ENCODE results near the gene SH3BP5L.

The SH3BP5L gene

DNA sequence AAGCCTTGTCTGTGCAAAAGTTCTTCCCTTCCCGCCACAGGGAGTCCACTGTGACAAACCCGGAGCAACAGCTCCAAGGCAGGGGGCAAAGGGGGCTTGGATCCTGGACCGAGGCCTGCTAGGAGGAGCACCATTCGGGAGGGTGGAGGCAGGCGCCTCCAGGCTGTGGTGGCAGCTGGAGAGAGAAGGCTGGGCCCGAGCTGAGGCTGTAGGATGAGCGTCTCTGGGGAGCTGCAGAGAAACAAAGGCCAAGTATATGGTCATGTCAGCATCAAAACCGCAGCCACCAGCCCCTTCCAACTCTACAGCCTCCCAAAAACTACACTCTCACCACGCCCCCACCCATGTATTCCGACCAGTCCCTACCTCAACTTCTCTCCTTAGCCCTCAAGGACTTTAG, 579 bp downstream of the SH3BP5L start:
- DNase-seq, result no peak

DNA sequence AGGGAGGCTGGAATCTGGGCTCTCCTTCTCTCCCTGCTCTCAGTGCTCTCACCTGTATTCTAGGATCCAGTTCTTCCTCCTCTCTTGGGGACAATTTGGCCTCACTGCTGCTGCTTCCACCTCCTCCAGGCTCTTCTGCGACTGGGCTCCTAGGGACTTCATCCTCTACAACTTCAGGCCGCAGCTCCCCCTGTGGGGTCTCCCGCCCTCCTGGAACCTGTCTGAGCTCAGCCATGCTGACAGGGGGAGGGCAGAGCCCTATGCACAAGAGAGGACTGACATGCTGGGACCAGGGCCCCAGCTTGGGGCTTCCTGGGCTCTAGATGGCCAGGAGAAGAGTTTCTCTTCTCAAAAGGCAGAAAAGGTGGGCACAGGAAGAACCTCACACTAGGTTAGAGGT, 1.0 kb downstream of the SH3BP5L start:
- no peak for DNase-seq

DNA sequence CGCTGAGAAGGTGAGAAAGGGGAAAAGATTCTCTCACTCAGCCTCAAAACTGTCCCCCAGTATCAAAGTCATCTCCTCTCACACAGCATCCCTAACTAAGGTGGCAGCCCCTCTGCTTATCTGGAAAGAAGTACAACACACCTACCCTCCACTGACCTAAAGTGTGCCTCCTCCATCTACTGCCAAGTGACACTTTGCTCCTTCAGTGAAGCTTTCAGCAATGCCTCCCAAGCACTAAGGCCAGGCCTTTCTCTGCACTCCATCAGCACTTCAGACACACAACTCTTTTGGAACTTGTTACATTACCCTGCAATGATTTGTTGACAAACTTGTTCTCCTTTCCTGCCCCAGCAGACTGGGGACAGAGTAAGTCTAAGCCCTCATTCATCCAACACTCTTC, 1.4 kb downstream of the SH3BP5L start:
- DNase-seq, result no peak

DNA sequence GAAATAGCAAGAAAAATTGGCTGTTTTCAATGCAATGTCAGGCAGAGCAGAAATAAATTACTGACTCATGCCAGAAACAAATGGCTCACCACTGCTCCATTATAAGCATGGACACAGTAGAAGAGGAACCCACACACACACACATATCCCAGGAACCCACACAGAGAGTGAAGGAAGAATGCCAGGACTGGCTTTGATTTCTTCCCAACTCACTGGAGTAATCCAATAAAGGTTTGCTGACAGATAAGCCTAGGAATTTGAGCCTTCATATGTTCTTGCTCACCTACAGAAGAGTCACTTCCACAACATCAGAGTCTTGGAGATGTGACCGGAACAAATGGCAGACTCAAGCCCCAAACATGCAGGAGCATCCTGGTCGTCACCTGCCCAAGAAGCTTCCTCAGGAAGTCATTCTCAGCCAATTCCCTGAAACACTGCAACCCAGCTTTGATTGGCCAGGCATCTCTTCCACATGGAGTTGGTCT, 2.2 kb downstream of the SH3BP5L start:
- no peak for DNase-seq

DNA sequence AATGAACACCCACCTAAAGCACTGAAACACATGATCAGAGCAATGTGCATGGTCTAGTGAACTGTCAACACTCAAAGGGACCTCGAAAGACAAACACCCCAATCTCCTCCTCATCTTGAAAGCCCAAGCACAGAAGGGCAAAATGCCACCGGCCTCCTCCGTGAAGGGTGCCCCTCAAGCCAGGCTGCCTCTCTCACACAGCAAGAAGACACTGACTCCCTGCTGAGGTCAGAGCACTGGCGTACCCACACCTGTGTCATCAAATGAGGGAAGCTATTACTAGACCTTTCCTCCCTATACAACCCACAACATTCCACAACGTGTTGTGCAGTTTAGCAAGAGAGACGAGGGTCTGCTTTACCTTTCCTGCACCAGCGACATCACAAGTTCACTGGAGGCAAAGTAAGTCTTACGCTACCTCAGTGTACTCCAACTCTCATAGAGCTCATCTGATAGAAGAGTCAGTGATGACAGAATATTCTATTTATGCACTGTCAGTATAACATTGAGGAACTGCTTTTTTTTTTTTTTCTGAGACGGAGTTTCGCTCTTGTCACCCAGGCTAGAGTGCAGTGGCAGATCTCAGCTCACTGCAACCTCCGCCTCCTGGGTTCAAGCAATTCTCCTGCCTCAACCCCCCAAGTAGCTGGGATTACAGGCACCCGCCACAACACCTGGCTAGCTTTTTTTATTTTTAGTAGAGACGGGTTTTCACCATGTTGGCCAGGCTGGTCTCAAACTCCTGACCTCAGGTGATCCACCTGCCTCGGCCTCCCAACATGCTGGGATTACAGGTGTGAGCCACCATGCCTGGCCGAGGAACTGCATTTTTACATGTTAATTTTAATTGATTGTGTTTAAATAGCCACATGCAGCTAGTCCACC, 3.3 kb downstream of the SH3BP5L start:
- DNase-seq, result no peak

DNA sequence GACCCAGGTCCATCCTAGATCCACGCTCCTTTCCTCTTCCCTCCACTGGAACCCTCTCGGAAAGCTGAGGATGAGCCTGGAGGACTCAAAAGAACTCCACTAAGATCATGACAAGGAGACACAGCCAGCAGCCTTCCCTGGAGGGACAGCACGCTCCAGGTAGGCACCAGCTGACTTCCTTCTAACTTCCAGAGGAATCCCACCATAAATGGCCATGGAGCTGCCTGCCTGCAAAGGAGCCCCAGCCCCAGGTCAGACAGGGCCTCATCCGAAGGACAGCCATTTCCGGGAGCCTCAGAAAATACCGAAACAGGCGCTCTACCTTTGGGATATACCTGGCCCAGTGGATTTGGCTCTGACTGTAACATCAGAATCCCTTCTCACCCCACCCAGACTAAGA, 4.1 kb downstream of the SH3BP5L start:
- DNase-seq, result no peak

DNA sequence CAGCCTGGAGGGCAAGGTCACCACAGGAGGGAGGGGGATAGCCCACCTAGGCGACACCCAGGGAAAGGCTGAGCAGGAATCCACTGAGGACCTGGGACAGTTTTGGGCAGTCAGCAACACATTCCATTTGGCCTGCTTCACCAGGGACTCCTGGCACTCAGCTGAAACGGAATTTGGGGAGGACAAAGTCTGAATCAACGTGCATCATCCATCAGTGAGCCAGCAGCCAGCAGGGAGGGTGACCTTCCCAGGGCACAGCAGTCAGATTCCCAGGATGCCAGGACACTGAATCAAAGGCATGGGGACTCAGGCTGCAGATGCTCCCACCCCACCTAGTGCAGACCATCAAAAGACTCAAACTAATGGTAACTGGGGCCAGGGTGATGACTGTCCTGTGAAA, 4.6 kb downstream of the SH3BP5L start:
- no peak for DNase-seq

DNA sequence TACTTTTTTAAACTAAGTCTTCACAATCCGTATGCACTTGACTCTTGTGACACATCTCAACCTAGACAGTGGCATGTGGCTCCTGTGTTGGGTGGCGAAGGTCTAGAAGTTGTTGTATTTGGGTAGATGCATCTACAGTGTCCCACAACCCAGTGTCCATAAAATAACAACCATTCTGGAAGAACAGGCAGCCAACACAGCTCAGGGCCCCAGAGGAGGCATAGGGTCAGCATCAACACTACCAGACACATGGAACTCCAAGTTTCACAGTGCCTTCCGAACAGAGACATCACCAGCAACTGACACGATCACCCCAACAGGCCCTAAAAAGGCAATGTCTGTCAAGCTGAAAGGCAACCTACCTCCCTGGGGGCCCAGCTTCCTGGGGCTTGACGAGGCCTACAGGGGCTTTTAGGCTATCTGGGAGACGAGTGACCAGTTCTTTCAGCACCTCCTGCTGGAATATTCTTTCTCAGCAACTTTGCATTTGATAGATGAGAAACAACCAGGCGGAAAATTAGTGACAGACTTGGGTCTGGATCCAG, 5.6 kb downstream of the SH3BP5L start:
- no peak for DNase-seq

DNA sequence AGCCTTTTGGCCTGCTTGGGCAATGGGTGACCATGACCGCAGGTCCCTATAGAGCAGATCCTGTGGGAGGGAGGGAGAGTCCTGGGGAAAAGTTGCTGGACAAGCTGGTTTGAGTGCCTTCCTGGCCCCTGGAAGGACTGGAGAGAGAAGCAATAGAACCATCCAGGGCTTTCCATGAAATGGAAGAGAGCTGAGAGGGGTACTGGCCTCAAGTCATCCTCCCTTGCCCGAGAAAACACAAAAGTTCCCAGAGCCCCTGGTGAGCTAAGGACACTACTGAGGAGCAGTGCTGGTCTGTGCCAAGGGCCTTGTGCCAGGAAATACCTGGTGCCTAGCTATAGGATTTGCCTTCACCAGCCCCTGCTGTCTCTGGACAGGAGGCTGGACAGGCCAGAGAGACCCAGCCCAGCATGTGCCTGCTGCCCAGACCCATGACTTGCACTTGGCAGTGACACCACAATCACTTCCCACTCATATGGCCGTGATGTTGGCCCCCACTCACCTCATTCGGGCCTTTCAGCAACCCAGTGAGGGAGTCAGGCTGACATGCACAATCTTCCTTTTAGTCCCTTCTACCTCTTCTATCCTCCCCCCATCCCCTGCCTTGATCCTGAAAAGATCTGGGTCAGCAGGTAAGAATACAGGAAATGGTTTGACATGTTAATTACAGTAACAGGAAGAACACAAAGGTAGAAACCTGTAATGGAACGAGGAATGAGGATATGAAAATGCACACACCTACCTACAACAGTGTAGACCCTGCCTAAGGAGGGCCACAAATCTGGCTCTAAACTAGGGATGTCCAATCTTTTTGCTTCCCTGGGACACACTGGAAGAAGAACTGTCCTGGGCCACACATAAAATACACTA, 7.0 kb downstream of the SH3BP5L start:
- DNase-seq, result no peak

DNA sequence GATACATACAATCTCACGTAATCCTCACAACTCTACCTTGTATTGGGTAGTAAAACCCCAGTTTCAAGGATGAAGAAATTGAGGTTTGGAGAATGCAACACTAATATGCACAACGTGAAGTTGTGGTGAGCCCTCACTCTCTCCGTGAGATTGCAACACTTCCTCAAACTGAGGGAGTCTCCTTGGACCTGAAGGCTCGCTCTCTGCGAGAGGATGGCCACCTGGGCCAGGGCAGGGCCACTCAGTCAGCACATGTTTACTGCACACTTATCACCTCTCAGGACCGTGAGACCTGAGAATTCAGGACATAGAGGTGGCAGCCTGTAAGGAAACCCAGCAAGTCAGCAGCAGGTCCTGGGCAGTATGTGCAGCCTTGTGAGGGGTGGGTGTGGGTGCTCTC, 8.7 kb downstream of the SH3BP5L start:
- DNase-seq, result no peak

DNA sequence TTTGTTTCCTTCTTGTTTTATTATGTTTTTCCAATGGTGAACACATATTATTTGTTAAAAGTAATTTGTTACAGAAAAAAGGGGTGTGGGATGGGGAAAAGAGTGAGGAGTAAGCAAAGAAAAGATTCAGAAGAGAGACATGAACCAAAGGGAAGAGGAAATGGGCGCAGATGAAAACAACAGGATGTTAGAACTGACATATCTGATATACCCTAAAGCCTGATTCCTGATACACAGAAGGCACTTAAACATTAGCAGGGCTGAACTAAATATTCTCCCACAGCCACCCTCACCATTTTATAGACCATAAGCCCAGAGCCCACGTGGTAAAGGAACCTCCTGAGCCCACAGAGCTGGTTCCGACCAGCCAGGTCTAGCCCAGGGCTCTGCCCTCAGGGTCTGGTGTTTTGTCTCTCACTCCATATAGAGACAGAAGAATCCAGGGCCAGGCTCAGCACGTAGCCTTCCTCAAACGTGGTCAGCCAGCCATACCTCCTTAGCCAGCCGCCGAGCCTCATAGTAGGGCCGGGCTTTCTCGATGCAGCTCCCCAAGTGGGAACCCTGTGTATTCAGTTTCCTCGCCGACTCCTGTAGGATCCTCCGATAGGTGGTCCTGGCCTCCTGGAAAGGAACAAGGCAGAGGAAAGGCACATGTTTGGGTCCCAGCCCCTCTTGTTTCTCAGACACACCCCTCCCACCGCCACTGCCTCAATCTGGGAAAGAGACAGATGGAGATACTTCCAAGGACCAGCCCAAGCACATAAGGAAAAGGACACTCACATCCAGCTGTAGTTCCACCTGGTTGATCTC, 9.5 kb downstream of the SH3BP5L start:
- DNase-seq, result no peak

DNA sequence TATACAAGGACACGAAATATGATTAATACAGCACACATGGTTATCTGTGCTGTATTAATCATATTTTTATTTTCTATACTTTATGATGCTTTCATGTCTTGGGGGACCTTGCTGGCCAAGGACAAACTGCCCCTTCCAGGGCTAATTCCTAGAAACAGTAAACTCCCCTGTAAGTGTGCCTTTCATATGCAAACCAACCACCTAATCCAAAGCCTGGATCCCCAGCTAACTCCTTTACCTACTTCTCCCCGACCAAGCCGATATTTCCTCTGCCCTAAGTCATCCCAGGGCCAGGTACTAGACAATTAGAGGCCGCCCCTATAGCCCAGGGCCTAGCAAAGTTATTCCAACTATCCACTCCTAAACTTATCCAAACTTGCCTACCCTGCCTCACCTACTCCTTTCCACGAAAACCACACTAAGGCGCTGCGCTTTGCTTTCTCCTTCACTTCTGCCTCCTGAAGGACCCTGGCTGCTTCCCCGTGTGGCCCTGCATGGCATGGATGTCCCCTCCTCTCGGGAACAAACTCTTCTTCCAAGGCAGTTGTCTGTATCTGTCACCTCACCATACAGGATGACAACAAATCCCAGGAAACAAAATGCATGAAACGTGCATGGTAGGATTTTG, 10.2 kb downstream of the SH3BP5L start:
- DNase-seq, result no peak

DNA sequence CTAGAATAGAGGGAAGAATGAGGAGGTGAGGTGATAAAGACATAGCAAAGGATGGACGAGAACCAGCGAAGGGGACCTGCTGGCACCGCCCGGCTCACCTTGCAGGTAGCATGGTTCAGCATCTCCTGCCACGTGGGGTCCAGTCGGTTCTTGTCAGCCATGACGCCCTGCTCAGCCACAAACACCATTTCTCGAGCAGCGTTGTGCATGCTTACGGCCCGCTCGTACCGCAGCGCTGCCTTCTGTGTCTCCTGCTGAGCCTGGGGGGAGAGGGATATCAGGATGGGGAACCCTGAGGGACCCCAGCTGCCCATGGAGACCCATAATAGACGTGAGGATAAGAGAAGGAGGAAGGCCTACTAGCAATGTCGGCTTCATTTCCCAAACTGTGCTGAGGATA, 11.4 kb downstream of the SH3BP5L start:
- DNase-seq, result no peak

DNA sequence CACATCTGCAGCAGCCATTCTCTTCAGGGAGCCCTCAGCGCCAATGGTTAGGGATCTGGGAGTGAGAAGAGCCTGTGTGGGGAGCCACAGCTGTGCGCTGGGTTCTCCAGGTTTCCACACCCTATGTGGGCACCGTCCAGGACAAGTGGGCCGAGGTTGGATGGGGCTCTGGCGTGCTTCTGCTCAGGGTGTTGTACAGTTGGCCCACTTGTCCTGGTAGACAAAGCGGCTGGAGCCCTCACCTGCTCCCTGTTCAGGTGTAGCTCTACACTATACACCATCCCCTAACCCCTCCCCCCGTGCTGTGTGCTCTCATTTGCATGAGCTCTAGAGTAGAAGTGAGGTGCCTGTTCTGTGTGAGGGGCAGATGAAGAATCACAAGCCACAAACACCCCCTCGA, 12.2 kb downstream of the SH3BP5L start:
- DNase-seq, result no peak

DNA sequence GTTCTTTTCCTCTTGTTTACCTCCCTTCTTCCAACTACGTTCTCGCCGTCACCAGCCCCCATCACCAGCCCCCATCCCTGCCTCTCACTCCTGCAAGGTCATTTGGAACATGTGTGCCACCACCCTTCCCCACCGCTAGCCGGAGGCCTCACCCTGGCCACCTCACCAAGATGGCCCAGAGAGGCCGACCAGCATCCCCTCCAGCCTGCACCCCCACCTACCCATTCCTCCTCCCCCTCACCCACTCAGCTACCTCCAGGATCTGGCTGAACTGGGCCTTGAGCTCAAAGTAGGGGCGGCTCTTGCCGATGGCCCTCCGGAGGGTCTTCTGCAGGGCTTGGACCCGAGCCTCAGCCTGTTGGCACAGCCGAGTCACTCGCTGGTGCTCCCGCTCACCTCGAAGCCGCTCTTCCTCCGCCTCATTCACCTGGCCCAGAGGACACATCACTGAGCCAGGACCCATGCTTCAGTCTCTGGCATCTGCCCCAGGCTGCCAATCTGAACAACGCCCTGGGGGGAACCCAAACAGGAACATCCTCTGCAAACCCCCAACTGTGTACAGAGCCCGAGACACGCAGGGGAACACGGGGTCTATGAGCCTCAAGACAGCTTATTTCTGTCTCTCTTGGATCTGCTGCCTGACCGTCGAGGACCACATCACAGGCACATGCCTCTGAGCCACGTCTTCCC, 12.8 kb downstream of the SH3BP5L start:
- no peak for DNase-seq

DNA sequence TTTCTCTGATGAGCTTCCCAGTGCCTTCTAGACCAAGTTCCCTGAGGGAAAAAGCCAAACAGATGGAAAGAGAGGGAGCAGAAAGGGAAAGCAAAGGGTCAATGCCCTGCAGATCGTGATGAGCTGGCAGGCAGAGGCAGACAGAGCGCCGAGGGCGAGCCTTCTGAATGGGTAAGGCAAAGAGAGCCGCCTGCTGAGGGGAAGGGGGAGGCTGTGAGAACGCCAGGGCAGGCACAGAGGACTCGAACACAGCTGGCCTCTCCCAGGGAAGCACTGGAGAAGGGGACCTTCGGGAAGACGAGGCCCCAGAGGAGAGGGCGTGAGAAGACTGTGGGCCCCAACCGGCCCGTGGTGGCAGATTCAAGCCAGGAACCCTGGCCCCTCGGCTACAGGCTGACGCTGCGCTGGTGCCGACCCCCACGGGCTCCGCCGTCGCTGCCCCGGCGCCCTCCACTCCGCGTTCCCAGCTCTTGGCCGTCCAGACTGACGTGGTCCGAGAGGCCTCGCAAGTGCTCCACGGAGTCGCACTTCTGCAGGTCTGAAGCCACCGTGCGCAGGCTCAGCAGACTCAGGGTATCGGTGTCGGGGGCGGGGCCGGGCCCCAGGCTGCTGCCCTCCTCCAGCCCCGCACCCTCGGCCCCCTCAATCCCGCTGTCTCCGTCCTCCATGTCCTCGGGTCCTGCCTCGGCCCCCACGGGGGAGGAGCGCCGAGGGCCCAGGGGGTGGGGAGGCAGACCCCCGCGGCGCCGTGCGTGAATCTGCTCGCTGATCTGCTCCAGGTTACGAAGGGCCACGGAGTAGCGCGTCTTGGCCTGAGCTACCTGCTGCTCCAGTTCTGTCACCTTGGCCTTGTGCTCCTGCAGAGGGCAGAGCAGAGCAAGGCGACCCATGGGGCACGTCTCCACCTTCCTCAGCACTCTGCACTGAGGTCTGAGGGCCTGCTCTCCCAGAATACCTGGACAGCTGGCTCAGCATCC, 13.9 kb downstream of the SH3BP5L start:
- DNase-seq, result no peak

DNA sequence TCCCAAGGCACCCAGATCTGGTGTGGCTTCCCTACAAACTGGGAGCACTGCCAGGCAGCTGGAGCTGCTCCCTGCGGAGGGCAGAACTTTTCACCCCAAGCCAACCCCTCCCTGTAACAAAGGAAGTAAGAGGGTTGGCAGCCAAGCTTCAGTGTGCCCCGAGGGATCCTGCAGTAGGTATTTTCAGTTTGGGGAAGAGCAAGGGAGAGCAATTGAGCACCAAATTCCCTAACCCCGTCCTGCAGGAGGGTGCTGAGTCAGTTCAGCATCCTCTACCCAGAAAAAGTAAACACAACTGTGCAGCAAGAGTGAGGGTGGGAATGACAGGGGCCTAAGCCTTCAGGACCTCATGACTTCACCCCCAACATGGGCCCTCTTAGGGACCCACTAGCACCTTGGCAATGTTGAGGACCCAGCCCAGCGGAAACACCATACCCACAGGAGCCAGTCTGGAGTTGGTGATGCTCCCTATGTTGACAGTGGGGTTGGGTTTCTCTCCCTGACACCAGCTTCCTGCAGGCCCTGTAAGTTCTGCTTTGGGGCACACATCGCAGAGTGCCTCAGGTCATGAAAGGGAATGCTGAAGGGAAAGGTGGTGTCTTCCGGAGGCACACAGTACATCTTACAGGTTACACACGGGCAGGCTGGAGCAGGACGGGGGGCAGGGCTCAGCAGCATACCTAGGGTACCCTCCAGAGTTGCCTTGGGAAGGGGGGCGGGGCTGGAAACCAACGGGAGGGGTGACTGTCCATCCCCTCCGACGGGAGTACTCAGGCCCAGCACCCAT, 14.8 kb downstream of the SH3BP5L start:
- no peak for DNase-seq

DNA sequence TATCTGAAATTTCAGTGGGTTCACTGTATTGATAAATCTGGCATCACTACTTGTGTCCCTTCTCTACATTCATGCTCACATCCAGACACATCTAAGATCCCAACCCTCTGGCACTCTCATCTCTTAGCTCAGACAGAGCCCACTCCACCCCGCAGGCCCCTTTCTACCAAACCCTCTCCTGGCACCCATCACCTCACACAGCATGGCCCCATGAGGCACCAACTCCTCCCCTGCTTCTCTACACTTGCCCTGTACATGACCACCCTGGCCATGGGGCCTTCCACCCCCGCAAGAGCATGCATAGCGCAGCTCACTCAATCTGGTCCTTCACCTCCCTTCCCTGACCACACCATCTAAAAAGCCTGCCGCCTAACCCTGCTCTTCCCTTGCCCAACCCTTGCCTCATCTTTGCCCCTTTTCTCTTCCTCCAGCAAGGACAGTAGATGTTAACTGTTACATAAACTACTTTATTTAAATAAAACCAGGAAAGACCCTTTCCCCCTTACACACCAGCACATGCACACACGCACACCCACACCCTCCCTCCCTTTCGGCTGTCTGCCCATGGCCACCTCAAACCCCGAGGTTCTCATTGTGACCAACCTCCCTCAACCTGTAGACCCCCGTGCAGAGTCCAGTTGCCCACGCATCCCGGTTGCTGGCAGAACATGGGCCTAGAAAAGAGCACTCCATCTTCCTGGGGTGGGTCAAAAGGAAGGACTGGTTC, 15.6 kb downstream of the SH3BP5L start:
- no peak for DNase-seq

DNA sequence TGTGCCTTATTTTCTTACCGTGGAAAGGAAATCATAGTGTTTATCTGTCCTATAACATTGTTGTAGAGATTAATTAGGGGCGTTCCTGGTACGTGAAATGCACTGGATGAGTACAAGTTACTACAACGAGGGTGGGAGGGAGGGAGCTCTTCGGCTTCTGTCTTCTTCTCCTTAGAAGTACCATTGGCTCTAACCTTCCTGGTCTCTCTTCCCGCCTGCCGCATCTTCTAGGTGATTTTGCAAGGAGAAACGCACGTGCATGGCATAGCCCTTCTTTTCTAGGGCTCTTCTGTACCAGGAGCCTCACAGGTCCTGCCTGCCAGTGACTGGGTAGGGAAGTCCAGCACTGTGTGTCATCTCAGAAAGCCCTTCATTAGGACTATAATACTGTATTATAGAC, 16.8 kb downstream of the SH3BP5L start:
- no peak for DNase-seq
